B cell (primary cell): Measurements from ENCODE around the gene LTB.

Source experiments
- CTCF ChIP-seq: fragments of 200-600 bp; IDR thresholded peaks from one replicate; pipeline ENCODE4 v1.8.0; 2022; ENCODE audit warnings: antibody characterized with exemption, mild to moderate bottlenecking
- EZH2 ChIP-seq: IDR thresholded peaks from 2 replicates; pipeline ENCODE4 v1.6.1; 2012; ENCODE audit warnings: borderline replicate concordance, low read depth, mild to moderate bottlenecking, moderate library complexity, low read length; ENCODE audit not compliant: insufficient read depth, poor library complexity, severe bottlenecking

DNA sequence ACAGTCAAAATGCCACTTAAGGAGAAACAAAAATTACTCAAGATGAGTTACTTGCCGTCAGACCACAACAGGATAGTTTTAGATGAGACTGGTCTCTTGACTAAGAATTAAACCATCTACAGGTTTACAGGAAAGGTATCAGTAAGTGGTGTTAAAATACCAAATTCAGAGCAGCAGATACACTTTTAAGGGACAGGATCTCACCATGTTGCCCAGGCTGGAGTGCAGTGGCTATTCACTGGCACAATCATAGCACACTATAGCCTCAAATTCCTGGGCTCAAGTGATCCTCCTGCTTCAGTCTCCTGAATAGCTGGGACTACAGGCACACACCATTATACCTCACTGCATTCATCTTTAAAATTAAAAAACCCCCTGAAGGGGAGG, 48.8 kb downstream of the LTB start:
- TF ChIP-seq CTCF (no peak), EZH2 (no peak)
